Amniotic epithelial cell (primary cell): ENCODE measurements around the gene RALB.
"Not testable (repeated sequence)": the region's sequence is repeated elsewhere in the genome, so short reads cannot be mapped to it uniquely, and the experiment has no call there.

Experiments
- DNase-seq: peaks from one replicate; pipeline ENCODE4 v3.0.0-alpha.2; 2010; ENCODE audit warnings: low read depth

RALB gene

GRCh38 chr2:120224735-120225548 is 27.7 kb upstream of the RALB start:
- DNase-seq: no peak

DNA sequence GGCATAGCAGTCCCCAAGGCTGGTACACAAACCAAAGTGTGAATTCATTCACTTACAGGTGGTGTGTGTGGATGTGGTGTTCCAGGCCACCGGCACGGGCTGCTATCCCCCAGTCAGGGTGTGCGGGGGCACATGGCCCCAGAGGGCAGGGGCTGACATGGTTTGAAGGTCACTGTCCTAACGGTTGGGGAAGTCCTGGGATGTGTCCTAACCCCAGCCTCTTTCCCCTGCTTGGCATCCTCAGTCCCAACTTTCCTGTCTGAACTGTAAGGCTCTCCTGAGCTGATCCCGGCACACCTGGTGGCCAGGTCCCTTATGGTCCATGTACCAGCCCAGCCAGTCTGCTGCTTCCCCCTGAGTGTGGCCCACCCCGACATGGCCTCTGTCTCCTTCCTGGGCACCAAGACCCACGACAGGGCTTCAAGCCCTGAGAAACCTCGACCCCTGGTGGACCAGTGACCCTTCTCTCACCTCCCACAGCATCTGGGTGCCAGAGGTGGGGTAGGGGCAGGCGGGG is 27.0 kb upstream of the RALB start:
- DNase-seq: no peak

- no peak for DNase-seq
These were observed 26.3 kb upstream of the RALB start for GRCh38 chr2:120226316-120226715.

GRCh38 chr2:120227111-120227991 is 25.3 kb upstream of the RALB start:
- DNase-seq: no peak

DNA sequence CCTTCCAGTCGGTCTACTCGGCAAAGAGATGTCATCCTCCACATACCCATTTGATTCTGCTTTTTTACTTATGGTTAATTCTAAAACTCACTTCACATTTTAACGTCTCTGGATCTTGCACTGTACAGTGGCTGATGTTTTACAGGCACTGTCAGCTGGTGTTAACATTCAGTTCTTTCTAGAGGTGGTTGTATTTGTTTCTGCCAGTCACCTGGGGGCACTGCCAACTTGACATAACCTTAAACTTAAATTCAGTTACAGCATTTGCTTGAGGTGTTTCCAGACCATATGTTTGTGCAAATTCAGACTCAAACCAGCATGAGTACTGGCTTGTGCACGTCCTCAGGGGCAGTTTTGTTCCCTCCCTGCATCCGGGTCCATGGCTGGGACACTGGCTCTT is 24.1 kb upstream of the RALB start:
- DNase-seq: no peak

DNA sequence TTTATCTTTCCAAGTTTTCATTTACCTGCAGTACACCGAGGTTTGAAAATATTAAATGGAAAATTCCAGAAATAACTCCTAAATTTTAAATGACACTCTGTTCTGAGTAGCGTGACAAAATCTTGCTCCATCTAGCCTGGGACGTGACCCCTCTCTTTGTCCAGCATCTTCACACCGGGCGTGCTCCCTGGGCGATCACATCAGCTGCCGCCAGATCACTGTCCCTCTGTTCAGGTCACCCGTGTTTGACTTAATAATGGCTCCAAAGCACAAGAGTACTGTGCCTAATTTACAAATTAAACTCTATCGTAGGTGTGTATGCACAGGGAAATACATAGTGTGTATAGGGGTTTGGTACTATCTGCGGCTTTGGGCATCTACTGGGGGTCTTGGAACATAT is 23.3 kb upstream of the RALB start:
- no peak for DNase-seq

DNA sequence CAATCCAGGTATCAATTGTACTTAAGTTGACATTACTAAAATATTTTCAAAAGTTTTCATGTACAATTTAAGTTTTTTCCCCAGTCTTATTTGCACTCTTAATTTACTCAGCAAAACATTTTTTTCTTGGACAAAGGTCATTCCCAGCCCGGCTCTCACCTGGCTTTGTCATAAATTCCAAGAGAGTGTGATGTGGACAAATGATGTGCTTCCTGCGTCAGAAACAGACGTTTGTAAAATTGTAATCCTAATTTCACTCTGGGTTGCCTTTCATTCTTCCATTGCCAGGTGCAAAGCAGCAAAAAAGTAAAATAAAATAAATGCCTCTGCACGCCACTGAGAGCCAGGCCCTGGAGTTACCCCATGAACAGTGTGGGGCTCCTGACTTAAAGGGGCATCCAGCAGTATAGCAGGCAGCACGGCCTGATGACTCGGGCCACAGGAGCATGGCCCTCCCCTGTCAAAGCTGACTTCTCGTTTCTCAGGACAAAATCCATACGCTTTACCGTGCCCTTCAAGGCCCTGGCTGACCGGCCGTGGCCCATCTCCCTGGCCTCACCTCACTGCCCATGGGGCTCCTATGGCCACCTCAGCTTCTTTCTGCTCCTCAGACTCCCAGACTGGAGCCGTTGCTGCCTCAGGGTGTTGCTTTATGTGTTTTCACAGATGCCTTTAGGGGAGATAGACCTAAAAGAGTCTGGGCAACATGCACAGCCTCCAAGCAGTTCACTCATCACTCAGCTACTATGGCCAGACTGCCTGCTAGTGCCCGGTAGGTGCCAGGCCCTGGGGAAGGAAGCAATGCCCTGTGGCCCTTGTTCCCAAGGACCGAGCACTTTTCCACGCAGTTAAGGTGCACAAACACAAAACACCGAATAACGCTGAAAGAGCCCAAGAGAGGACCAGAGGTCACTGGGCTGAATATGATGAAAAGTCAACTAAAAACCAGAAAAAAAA is 21.9 kb upstream of the RALB start:
- DNase-seq: no peak

DNA sequence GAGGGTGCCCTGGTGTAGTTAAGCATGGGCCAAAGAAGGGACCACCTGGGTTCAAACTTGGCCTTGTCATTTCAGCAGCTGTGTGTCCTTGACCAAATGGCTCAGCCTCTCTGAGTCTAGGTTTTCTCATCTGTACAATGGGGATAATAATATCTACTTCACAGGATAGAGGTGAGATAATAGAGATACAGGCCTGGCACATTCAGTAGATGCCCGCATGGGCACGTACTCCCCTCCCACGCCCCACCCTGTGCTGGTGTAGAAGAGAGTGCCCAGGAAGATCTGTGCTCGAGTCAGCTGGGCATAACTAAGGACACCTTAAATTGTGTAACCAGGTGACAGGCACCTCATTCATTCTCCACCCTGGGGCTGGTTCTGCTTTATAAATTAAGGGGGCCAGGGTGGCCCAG is 21.1 kb upstream of the RALB start:
- no peak for DNase-seq

GRCh38 chr2:120231974-120232635 is 20.5 kb upstream of the RALB start:
- peak; percentile 51 for DNase-seq

DNA sequence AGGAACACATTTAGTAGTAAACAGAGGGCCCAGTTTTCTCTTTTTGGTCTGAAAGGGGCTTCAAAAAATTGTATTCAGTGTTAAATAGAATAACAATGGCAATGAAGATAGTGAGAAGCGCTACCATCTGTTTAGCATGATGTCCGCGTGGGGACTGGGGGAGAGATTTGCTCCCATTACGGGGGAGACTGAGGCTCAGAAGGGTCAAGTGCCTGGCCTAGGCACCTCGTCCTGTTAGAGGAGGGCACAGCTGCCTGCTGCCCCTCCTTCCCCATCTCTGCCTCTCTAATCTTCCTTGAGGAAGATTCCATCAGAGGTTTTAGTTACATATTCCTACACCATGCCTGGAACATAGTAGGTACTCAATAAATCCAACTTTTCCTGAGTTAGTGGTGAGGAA is 19.4 kb upstream of the RALB start:
- DNase-seq: no peak

GRCh38 chr2:120235158-120235557 is 17.5 kb upstream of the RALB start:
- DNase-seq: not testable (repeated sequence)

- no peak for DNase-seq
These were observed 17.0 kb upstream of the RALB start for GRCh38 chr2:120235681-120236080.

- DNase-seq: no peak
These were observed 16.3 kb upstream of the RALB start for GRCh38 chr2:120236316-120236715.

- no peak for DNase-seq
These were observed 15.9 kb upstream of the RALB start for GRCh38 chr2:120236791-120237190.

DNA sequence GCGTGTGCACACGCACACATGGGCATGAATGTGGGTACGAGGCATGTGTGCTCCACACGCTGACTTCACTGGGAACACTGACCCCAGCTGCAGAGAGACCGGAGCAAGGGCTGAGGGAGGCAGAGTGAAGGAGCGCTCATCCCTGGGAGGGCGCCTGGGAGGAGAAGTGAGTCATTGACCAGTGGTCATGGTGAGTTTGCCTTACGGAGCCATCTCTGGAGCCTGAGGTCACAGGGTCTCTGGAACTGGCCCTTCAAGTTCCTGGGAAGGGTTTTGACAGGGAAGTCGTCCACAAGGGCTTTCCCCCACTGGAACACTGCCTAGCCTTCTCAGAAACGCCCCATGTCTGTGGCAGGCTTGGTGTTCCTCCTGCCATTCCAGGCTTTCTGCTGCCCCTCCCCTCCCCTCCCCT is 15.2 kb upstream of the RALB start:
- DNase-seq: peak; percentile 84

DNA sequence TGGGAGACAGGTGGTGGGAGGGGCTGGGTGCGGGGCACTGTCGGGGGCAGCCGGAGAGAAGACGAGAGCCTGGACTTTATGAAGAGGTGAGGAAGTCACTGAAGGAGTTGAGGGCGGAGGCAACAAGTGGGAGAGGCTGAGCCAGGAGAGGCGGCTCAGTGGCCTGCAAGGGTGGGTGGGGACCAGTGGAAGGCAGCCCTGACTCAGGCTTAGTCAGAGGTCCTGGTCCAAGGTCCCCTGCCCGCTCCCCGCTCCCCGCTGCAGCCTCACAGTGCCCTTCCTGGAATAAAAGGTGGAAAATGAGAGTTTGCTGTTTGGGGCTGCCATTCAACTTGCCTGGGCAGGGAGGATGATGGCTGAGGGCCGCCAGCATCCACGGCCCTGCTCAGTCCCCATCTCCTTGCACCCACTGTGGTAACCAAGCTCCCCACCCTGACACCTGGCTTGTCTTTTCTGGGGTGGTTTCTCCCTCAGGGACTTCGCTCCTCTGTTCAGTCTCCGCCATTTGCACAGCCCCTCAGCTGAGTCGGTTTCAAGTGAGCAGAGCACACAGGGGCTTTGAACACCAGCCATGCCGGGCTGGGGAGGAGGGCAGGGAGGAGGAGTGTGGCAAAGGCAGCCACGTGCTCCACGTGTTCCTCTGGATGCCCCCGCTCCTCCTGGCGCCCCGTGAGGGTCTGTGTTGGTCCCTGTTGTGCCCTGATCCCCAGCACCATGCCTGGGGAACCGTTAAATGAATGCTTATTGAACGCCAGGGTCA is 13.7 kb upstream of the RALB start:
- peak; percentile 66 for DNase-seq

GRCh38 chr2:120239488-120240287 is 13.0 kb upstream of the RALB start:
- DNase-seq: peak; percentile 86

DNA sequence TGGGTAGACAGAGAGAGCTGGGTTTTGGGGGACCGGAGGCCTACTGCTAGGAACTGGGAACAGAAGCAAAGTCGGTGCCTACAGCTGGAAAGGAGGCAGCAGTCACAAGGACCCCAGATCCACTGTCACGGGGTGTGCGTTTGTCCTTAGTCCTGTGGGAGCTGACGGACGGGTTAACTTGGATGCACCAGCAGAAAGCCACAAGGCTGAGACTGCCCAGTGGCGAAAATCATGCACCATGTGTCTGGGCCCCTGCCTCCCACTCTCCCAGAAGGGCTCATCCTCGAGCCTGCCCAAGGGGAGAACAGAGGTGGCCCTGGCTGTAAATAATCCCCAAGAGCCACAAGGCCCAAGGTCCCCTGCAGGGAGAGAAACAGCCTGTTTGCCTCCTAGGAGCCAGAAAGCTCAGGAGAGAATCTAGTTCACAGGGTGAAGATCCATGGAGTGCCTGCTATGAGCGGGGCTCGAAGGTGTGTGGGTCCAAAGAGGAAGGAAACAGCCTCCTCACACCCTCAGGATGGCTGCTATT is 11.7 kb upstream of the RALB start:
- no peak for DNase-seq

DNA sequence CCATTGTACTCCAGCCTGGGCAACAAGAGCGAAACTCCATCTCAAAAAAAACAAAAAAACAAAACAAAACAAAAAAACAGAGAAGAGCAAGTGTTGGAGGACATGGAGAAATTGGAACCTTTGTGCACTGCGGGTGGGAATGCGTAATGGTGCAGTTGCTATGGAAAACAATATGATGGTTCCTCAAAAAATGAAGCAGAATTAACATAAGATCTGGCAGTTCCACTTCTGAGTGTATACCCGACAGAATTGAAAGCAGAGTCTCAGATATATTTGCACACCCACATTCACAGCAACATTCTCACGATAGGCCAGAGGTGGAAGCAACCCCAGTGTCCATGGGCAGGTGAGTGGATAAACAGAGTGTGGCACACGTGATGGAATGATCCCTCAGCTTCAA is 11.0 kb upstream of the RALB start:
- DNase-seq: no peak
